Measurements from ENCODE around the gene IL4R. TPM values are rescaled to one million over a fixed set of nuclear protein-coding genes. Genes with fewer than 3 reads are reported as not detected.

The IL4R gene
- total RNA-seq, 1 experiment from 2014 or later = 29.6 TPM

DNA sequence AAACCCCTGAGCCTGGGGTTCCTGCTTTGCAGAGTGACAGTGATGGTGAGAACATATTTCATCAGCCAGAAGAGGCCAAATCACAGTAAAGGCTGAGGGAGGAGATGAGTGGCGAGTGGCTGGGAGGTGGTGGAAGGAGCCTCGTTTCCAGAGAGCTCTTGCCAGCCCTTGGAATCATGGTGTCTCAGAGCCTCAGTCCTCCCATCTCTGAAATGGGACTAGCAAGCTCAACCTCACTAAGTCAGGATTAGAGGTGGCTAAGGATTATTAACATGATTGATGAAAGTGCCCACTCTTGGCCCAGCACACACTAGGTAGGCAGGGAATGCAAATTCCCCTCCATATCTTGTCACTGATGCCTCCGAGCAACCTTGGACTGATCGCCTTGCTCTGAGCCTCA, 43.0 kb downstream of the IL4R start:
- Histone ChIP-seq H2AFZ (ENCODE audit: low read depth, low read length, poor library complexity, severe bottlenecking) (no peak overlapping the region), H3K9me3 (ENCODE audit: control insufficient read depth in 1 of 2, insufficient read depth in 1 of 2, low read depth in 1 of 2, low read length in 2 of 2) (no peaks in the 10 kb centered on the region; a peak in 1 of 4 replicates), H3K9ac (ENCODE audit: low read length) (no peak overlapping the region), H3K4me1 (ENCODE audit: control insufficient read depth in 1 of 2, insufficient read depth in 2 of 2, low read length in 2 of 2) (no peaks in the 10 kb centered on the region), H4K20me1 (ENCODE audit: insufficient read depth) (no peaks in the 10 kb centered on the region), H3K27ac (ENCODE audit: low read depth, low read length) (no peak overlapping the region), H3K4me3 (replicated peaks in 1 of 2; ENCODE audit: low read depth in 1 of 2, low read length in 2 of 2) (no peak overlapping the region), H3K36me3 (ENCODE audit: control insufficient read depth in 1 of 2, insufficient read depth in 2 of 2, low read length in 2 of 2) (peaks cover 4 to 58% of the 10 kb centered on the region in 2 experiments; a peak in 3 of 4 replicates), H3K27me3 (ENCODE audit: insufficient read depth, low read length) (no peaks in the 10 kb centered on the region), H3K4me2 (ENCODE audit: low read length) (no peak overlapping the region), H3K79me2 (ENCODE audit: insufficient read depth, low read length) (no peaks in the 10 kb centered on the region), H3K9me2 (ENCODE audit: insufficient read depth) (no peaks in the 10 kb centered on the region)
- RAD21 ChIA-PET (ENCODE audit: low non-redundant PET in 1 of 2, low total read pairs in 2 of 2, uncharacterized antibody in 2 of 2, unreplicated experiment in 2 of 2) = no interaction called here
- CTCF ChIA-PET = no interaction called here
- POLR2A ChIA-PET = no interaction called here
- ATAC-seq = no peak
- no peak for TF ChIP-seq ELF1 (IDR thresholded peaks at IDR 0.05; ENCODE audit: borderline replicate concordance, low read depth)
- TF ChIP-seq, protein P1, sequence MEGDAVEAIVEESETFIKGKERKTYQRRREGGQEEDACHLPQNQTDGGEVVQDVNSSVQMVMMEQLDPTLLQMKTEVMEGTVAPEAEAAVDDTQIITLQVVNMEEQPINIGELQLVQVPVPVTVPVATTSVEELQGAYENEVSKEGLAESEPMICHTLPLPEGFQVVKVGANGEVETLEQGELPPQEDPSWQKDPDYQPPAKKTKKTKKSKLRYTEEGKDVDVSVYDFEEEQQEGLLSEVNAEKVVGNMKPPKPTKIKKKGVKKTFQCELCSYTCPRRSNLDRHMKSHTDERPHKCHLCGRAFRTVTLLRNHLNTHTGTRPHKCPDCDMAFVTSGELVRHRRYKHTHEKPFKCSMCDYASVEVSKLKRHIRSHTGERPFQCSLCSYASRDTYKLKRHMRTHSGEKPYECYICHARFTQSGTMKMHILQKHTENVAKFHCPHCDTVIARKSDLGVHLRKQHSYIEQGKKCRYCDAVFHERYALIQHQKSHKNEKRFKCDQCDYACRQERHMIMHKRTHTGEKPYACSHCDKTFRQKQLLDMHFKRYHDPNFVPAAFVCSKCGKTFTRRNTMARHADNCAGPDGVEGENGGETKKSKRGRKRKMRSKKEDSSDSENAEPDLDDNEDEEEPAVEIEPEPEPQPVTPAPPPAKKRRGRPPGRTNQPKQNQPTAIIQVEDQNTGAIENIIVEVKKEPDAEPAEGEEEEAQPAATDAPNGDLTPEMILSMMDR (IDR thresholded peaks at IDR 0.05 in 2 of 3, conservative IDR thresholded peaks at IDR 0.05 in 1 of 3; ENCODE audit: borderline replicate concordance in 1 of 3, insufficient read depth in 1 of 3, low read depth in 2 of 3, low read length in 2 of 3) = no peak
- TF ChIP-seq RAD21 (IDR thresholded peaks at IDR 0.05; ENCODE audit: low read depth) = no peak
- TF ChIP-seq ATF3 (IDR thresholded peaks at IDR 0.05) = no peak
- no peak for TF ChIP-seq SRF (IDR thresholded peaks at IDR 0.05; ENCODE audit: low read depth)
- no peak for TF ChIP-seq SIN3A (IDR thresholded peaks at IDR 0.05; ENCODE audit: low read depth)
- no peak for TF ChIP-seq JUND (IDR thresholded peaks at IDR 0.05)
- no peak for TF ChIP-seq MAX (IDR thresholded peaks at IDR 0.05)
- intact Hi-C loops (cut with micrococcal nuclease) = no loop called here
- DNase-seq (ENCODE audit: low read depth, low spot score) = no peak
- BruUV-seq (replicated peaks) = no TSS peak

DNA sequence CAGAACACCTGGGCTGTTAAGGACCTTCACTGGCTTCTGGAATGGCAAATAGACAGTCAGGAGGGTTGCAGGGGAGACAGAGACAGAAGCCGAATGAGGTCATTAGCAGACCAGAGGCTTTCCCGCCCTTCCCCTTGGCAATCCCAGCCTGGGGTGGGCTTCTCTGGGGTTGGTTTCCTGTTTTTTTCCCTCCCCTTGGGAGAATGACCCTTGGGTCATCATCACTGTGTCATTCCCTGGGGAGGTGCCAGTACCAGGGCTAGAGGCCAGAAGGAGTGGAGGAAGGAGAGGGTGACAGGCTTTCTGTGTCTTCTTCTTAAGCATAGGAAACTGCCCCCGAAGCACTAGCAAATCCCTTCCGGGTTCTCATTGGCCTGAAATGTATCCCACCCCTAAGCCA, 45.3 kb downstream of the IL4R start:
- H2AFZ ChIP-seq (ENCODE audit: low read depth, low read length, poor library complexity, severe bottlenecking) = no peak overlapping the region
- no peaks in the 10 kb centered on the region; a peak in 1 of 4 replicates for H3K9me3 ChIP-seq (ENCODE audit: control insufficient read depth in 1 of 2, insufficient read depth in 1 of 2, low read depth in 1 of 2, low read length in 2 of 2)
- intact Hi-C loops (cut with micrococcal nuclease) = no loop called here
- no peak overlapping the region for H3K27ac ChIP-seq (ENCODE audit: low read depth, low read length)
- no peaks in the 10 kb centered on the region for H3K79me2 ChIP-seq (ENCODE audit: insufficient read depth, low read length)
- CTCF ChIA-PET = no interaction called here
- H3K4me2 ChIP-seq (ENCODE audit: low read length) = no peak overlapping the region
- peaks cover 0 to 48% of the 10 kb centered on the region in 2 experiments; a peak in 2 of 4 replicates for H3K36me3 ChIP-seq (ENCODE audit: control insufficient read depth in 1 of 2, insufficient read depth in 2 of 2, low read length in 2 of 2)
- H3K4me1 ChIP-seq (ENCODE audit: control insufficient read depth in 1 of 2, insufficient read depth in 2 of 2, low read length in 2 of 2) = peaks cover 0 to 7% of the 10 kb centered on the region in 2 experiments; a peak in 2 of 4 replicates
- no peak overlapping the region for H3K4me3 ChIP-seq (replicated peaks in 1 of 2; ENCODE audit: low read depth in 1 of 2, low read length in 2 of 2)
- H3K9me2 ChIP-seq (ENCODE audit: insufficient read depth) = no peaks in the 10 kb centered on the region
- RAD21 ChIA-PET (ENCODE audit: low non-redundant PET in 1 of 2, low total read pairs in 2 of 2, uncharacterized antibody in 2 of 2, unreplicated experiment in 2 of 2) = interaction anchor here in 1 of 2 experiments (0.7 kb wide), 1 partner anchor 41 kb away, joined by 4 read pairs; no protein-coding TSS in a partner anchor
- no peaks in the 10 kb centered on the region for H4K20me1 ChIP-seq (ENCODE audit: insufficient read depth)
- POLR2A ChIA-PET = interaction anchor here (0.7 kb wide), 1 partner anchor 39 kb away, joined by 3 read pairs; no protein-coding TSS in a partner anchor
- H3K27me3 ChIP-seq (ENCODE audit: insufficient read depth, low read length) = no peaks in the 10 kb centered on the region
- DNase-seq (ENCODE audit: low read depth, low spot score) (no peak), ATAC-seq (no peak)
- H3K9ac ChIP-seq (ENCODE audit: low read length) = no peak overlapping the region
- BruUV-seq (replicated peaks) = no TSS peak
- TF ChIP-seq EZH2 (IDR thresholded peaks at IDR 0.05) (no peak), ATF3 (IDR thresholded peaks at IDR 0.05) (no peak), SIN3A (IDR thresholded peaks at IDR 0.05; ENCODE audit: low read depth) (no peak), MAX (IDR thresholded peaks at IDR 0.05) (no peak)
- TF ChIP-seq, protein P1 (IDR thresholded peaks at IDR 0.05 in 2 of 3, conservative IDR thresholded peaks at IDR 0.05 in 1 of 3; ENCODE audit: borderline replicate concordance in 1 of 3, insufficient read depth in 1 of 3, low read depth in 2 of 3, low read length in 2 of 3) = no peak
